ENCODE results near the gene ATP6V0E2. TPM values are rescaled to one million over a fixed set of nuclear protein-coding genes. Genes with fewer than 3 reads are reported as not detected.
A peak's percentile ranks its signal among the peaks of the same experiment; 100 is the strongest.

Gene ATP6V0E2
- total RNA-seq, 1 donor from 2014 or later = 26.6 TPM

- DNase-seq (ENCODE audit: low read depth) = no peak
Observed at GRCh38 chr7:149861728-149862045, 12.1 kb upstream of the ATP6V0E2 start.

DNA sequence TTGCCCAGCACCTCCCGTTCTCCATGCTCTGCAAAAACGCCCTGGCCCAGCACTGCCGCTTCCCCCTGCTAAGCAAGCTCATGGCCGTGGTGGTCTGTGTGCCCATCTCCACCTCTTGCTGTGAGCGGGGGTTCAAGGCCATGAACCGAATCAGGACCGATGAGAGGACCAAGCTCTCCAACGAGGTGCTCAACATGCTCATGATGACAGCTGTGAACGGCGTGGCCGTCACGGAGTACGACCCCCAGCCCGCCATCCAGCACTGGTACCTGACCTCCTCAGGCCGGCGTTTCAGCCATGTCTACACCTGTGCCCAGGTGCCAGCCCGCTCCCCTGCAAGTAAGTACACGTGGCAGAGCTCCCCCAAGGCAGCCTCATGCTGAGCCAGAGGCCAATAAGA, 11.6 kb upstream of the ATP6V0E2 start:
- DNase-seq (ENCODE audit: low read depth) = no peak

- no peak for DNase-seq (ENCODE audit: low read depth)
Observed at GRCh38 chr7:149863500-149863899, 10.3 kb upstream of the ATP6V0E2 start.

DNA sequence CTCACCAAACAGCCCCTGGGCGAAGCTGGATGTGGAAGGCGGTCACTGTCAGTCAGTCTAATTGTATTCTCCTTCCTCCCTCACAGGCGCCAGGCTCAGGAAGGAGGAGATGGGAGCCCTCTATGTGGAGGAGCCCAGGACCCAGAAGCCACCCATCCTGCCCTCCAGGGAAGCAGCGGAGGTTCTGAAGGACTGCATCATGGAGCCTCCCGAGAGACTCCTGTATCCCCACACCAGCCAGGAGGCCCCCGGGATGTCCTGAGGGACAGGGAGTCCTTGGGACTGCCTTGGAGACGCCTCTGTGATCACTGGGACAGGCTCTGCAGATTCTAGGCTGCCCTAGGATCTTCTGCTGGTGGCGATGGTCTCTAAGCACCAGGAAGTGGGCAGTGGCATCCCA, 9.7 kb upstream of the ATP6V0E2 start:
- DNase-seq (ENCODE audit: low read depth) = no peak

- no peak for DNase-seq (ENCODE audit: low read depth)
Observed at GRCh38 chr7:149864751-149865150, 9.0 kb upstream of the ATP6V0E2 start.

- DNase-seq (ENCODE audit: low read depth) = no peak
Observed at GRCh38 chr7:149865437-149865836, 8.3 kb upstream of the ATP6V0E2 start.

DNA sequence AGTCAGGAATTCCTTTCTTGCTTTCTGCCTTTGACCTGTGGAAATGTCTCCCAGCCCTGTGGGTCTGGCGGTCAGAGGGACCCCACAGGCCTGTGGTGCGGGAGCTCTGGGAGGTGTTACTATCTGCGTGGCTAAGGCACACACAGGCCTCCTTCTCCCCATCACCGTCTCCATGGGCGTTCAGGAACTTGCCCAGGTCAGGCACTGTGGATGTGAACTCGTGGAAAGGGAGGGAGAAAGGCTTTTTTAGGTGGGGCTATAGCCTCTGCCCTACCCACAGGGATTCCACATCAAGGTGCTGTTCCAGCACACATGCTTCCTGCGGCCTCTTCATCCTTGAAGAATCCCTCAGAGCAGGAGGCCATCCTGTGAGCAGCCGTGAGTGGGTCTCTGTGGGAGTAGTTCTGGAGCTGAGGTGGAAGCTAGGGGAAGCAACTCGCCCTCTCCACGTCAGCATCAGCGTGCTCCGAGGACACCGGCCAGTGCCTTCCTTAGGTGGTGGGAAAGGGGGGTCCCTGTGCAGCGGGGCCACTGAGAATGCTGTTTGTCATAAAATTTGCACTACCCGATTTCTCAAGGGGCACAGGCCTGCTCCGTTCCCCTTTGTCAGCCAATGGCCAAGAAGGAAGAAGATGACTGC, 7.5 kb upstream of the ATP6V0E2 start:
- no peak for DNase-seq (ENCODE audit: low read depth)

- no peak for DNase-seq (ENCODE audit: low read depth)
Observed at GRCh38 chr7:149866779-149867447, 6.9 kb upstream of the ATP6V0E2 start.

DNA sequence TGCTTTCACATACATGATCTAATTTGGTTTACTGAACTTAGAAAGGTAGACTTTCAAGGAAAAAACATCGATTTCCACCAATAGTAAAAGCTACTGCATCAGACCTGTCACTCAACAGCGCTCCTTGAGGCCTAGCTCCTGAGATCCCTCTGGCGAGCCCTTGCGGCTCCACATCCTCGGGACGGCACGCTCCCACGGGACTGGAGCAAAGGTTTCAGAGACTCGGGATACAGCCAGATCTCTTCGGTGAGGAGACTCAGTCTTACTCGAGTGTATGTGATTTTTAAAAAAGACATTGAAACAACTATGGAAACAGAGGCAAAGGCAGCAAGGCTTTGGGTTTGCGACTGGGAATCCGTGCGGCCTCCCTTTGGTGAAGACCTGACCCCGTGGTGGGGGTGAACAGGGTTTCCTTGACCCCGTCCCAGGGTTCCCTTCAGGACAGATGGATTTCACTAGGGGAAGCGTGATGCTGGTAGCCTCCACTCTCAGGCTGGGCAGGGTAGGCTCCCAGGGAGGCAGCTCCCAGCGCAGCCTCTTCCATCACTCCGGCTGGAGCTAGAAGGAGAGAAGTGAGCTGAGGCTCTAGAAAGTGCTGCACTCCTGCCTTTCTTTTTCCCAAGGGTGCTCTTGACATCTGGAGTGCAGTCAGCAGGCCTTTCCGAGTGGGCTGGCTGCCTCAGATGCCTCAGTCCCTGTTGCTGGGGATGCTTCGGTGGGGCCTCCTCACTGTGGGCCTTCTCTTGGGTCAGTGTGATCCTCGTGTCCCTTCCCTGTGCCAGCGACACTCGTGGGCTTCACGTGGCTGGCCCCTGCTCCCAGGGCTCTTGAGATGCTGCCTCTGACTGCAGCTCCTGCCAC, 5.8 kb upstream of the ATP6V0E2 start:
- no peak for DNase-seq (ENCODE audit: low read depth)

DNA sequence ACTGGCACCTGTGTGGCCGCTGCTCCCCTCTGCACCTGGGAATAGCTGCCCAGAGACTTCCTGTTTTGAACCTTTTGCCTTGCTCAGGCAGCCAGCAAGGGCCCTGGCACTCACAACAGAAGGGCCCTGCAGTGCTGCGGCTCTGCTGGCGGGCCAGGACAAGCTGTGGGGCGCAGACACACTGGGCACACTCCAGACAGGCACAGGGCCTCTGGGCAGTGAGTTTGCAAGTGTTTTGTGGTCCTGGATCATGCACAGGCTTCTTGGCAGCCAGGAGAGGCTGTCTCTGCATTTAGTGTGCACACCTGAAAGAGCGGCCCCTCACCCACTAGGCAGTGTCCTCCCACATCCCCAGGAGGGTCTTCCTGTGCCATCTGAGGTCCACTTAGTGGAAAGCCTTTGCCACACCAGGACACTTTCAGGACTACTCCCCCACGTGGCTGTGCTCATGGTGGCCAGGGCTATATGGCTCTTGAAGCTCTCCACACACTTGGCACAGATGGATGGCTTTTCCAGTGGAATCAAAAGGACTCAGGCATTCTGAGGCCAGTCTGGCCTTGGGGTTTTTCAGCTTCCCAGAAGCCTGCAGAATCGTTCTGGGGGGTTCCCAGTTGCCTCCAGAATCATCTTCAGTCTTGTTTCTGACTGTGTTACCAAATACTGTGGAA, 5.0 kb upstream of the ATP6V0E2 start:
- DNase-seq (ENCODE audit: low read depth) = no peak

DNA sequence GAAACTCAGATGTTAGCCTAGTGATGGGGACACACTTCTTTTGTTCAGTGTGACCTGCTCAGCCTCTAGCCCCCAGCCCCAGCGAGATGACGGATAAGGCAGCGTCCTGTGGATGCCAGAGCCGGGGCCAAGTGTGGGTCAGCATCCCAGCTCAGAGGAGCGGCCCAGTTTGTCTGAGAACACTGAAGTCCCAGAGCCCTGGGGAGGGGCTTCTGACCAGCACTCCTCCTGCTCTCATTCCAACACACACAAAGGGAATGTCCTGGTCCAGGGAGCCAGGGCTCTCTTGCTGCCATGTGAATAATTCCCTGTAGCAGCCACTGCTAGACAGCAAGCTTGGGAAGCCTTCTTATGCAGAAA, 4.5 kb upstream of the ATP6V0E2 start:
- no peak for DNase-seq (ENCODE audit: low read depth)

- DNase-seq (ENCODE audit: low read depth) = no peak
Observed at GRCh38 chr7:149869867-149870266, 3.9 kb upstream of the ATP6V0E2 start.

- DNase-seq (ENCODE audit: low read depth) = no peak
Observed at GRCh38 chr7:149870274-149870673, 3.5 kb upstream of the ATP6V0E2 start.

DNA sequence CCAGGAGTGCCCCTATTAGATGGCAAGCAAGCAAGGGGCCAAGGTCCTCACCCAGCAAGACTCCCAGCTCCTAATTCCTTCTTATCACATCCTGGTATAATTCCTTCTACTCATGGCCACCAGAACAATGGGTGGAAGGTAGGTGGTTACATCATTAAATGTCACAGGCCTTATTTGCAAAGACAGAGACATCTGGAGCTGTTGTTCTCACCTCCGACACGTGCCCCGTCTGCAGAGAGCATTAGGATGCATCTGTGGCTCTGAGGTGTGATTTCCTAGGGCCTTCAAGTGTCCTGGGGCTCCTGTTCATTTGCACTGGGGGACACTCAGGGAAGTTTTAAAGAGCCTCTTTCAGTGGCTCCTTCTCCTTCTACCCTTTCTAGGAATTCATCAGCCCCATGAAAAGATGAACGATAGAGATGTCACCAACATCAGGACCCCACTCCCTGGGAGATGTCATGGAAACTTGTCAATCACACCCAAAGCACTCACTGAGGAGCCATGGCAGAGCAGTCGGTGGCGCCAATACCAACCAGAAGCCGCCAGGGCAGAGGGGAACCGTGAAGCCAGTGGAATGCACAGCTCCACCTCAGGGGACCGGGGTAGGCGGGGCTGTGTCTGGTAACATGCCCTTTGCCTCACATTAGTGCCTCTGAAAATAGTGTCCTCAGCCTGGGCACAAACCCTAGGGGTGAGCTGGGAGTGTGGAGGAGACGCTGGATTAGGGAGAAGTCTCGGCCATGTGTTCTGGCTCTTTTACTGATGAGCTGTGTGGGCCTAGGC, 2.9 kb upstream of the ATP6V0E2 start:
- DNase-seq (ENCODE audit: low read depth) = no peak

GRCh38 chr7:149871576-149871975, 2.2 kb upstream of the ATP6V0E2 start:
- DNase-seq (ENCODE audit: low read depth) = peak; percentile 48

DNA sequence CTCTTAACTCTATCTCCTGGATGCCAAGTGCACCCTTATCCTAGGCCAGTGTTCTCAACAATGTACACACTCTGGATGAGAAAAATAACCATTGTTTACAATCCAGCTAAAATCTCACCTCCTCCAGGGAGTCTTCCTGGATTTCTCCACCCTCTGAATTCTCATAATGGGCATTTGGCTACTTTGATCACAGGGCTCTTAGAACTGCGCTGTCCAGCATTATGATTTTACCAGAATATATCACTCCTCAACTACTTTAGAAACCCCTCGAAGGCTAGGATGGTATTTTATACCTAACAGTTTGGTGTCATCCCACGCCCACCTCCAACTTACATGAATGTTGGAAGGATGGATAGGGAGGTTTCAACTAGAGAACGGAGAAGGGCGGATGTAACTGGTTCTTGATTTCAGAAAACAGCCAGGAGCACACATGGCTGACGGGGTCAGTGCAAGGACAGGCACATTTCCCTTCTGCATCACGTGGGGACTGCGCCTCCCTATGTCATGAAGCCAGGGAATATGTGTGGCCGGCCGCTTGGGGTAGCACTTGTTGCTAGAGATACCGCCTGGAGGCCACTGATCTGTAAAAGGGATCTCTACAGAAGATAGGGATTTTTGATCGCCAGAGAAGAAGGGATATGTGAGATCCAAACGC, 1.2 kb upstream of the ATP6V0E2 start:
- DNase-seq (ENCODE audit: low read depth) = peak; percentile 94

DNA sequence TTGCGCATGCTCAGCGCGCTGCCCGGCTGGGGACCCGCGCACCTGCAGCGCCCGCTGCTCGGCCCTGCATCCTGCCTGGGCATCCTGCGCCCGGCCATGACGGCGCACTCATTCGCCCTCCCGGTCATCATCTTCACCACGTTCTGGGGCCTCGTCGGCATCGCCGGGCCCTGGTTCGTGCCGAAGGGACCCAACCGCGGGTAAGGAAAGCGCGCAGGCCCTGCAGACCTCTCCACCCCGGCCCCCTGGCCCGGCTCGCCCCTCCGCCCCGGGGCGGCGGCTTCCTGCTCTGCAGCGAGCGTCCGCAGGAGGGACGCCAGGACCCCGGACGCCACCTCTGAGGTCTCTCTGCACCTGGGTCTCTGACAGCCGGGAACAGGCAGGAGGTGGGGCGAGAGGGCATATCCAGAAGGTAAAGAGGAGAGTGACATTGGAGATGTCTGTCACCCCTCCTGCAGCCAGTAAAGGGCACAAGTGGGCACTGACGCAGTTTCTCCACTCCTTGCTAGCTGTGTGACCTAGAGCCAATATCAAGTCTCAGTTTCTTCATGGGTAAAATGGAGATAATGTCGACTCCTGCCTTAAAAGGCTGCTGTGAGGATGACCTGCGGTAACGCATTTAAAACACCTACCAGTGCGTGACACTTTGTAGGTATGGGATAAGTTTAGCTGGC, 338 bp downstream of the ATP6V0E2 start:
- no peak for DNase-seq (ENCODE audit: low read depth)

DNA sequence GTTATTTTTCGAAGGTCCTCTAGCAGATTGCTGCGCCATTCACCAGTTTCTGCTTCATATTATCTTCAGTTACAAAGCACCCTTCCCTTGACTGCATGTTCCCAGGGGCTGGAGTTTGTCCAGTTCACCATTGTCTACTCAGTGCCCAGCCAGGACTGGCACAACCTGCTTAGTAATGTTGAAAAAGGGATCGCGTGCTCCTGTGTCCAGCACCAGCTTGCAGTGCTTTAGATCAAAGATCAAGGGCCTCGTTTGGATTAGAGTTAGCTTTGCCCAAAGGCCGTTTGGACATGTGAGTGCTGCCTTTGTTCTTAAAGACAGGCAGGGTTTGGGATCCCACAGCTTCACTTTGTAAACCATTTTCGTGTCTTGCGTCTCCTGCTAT, 867 bp downstream of the ATP6V0E2 start:
- DNase-seq (ENCODE audit: low read depth) = no peak

GRCh38 chr7:149875396-149875795, 1.6 kb downstream of the ATP6V0E2 start:
- DNase-seq (ENCODE audit: low read depth) = no peak

DNA sequence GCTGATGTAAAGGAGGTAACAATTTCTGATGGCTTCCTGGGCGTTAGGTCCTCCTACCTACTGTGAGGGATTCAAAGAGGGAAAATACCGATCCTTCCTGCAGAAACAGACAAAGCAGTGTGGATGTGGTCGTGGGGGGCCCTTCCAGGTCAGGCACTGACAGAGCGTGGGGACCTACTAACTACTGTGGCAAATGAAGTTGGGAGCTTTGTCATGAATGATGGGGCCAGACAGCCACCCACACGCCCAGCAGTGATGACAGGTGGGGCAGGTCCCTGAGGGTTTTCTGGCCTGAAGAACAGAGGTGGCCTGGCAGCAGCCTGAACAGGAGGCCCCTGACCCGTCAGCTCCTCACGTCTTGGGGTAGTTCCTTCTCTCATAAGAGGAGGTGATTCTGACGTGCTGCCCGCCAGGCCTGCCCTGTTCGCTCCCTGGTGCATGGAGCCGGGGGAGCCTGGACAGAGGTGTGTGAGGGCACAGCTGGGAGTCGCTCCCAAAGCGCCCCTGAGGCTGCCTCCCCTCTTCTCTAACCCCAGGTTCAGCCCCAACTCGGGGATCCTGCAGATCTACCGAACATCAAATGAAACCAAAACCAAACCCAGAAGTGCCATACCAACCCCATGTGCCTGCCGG, 4.2 kb downstream of the ATP6V0E2 start:
- no peak for DNase-seq (ENCODE audit: low read depth)

Data from myocyte (in vitro differentiated cells).